Measurements from ENCODE around the gene TYMP.
A peak's percentile ranks its signal among the peaks of the same experiment; 100 is the strongest.

The TYMP gene

DNA sequence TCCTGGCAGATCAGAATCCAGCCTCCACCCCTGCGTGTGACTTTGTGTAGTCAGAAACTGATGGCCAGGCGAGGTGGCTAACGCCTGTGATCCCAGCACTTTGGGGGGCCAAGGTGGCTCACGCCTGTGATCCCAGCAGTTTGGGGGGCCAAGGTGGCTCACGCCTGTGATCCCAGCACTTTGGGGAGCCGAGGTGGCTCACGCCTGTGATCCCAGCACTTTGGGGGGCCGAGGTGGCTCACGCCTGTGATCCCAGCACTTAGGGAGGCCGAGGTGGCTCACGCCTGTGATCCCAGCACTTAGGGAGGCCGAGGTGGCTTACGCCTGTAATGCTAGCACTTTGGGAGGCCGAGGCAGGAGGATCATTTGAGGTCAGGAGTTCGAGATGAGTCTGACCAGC is 16.6 kb downstream of the TYMP start:
- Histone ChIP-seq H3K27ac (ENCODE audit: extremely low read depth, low read depth, low read length) (0 out of 2 replicates have a peak overlapping the region, but pooled peaks have one; percentile 14), H3K9me3 (ENCODE audit: control insufficient read depth, insufficient read depth, low read depth, low read length) (no peaks in the 10 kb centered on the region), H3K36me3 (ENCODE audit: control insufficient read depth in 2 of 2, insufficient read depth in 1 of 2, low read length in 2 of 2) (peaks cover 6 to 52% of the 10 kb centered on the region in 2 experiments; a peak in 2 of 3 replicates), H3K4me1 (ENCODE audit: control insufficient read depth, insufficient read depth, low read length) (peaks cover 6% of the 10 kb centered on the region; the same call in 1 of the 2 replicates), H3K4me3 (ENCODE audit: low read depth, low read length) (no peak overlapping the region)
- no peak for TF ChIP-seq SP2 (tag by site-specific recombination; IDR thresholded peaks at IDR 0.05)
- no peak for TF ChIP-seq KLF16 (tag by site-specific recombination; IDR thresholded peaks at IDR 0.05)
- no peak for TF ChIP-seq HOXA7 (CRISPR knock-in tag; IDR thresholded peaks at IDR 0.05; ENCODE audit: borderline replicate concordance)
- TF ChIP-seq, protein P1, sequence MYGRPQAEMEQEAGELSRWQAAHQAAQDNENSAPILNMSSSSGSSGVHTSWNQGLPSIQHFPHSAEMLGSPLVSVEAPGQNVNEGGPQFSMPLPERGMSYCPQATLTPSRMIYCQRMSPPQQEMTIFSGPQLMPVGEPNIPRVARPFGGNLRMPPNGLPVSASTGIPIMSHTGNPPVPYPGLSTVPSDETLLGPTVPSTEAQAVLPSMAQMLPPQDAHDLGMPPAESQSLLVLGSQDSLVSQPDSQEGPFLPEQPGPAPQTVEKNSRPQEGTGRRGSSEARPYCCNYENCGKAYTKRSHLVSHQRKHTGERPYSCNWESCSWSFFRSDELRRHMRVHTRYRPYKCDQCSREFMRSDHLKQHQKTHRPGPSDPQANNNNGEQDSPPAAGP (tag by site-specific recombination; IDR thresholded peaks at IDR 0.05): no peak
- no peak for TF ChIP-seq ZBTB21 (tag by site-specific recombination; IDR thresholded peaks at IDR 0.05)
- TF ChIP-seq TRIM28 (IDR thresholded peaks at IDR 0.05; ENCODE audit: borderline replicate concordance, low read length): no peak
- TF ChIP-seq ZNF324 (tag by site-specific recombination; IDR thresholded peaks at IDR 0.05): no peak
- TF ChIP-seq ZNF10 (tag by site-specific recombination; IDR thresholded peaks at IDR 0.05): no peak
- no peak for TF ChIP-seq ZFP41 (tag by site-specific recombination; IDR thresholded peaks at IDR 0.05; ENCODE audit: borderline replicate concordance)
- ChIA-PET CTCF (interaction anchor here (1.0 to 1.7 kb wide), 3 partner anchors 12 to 50 kb away, joined by 3 to 5 read pairs (median 3); partner anchors contain the start of genes SCO2 and SYCE3), POLR2A (no interaction called here)

DNA sequence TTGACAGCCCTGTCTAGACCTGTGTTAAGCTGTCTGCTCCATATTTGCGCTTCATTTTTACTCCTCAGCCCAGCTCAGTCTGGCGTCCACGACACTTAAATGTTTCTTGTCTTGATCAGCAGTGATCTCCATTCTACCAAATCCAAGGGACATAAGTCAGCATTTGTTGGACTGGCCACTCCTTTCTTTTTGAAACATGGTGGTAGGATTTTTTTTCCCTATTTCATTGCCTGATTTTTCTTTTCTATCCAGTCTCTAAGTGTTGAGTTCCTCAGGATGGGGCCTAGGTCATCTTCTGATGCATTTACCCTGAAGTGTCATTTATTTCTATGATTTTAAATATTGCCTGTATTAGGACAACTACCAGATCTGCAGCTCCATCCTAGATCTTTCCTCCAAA is 20.9 kb downstream of the TYMP start:
- H3K27ac ChIP-seq (ENCODE audit: extremely low read depth, low read depth, low read length): peak overlapping the region; percentile 97; the same call in 1 of the 2 replicates
- CTCF ChIA-PET: interaction anchor here (0.6 to 3.8 kb wide), 6 partner anchors 17 to 265 kb away, joined by 3 to 32 read pairs (median 7); partner anchors contain the start of genes SCO2 and SYCE3
- H3K9me3 ChIP-seq (ENCODE audit: control insufficient read depth, insufficient read depth, low read depth, low read length): no peaks in the 10 kb centered on the region
- no peak for TF ChIP-seq MYNN (tag by site-specific recombination; IDR thresholded peaks at IDR 0.05; ENCODE audit: borderline replicate concordance)
- TF ChIP-seq, protein P2, sequence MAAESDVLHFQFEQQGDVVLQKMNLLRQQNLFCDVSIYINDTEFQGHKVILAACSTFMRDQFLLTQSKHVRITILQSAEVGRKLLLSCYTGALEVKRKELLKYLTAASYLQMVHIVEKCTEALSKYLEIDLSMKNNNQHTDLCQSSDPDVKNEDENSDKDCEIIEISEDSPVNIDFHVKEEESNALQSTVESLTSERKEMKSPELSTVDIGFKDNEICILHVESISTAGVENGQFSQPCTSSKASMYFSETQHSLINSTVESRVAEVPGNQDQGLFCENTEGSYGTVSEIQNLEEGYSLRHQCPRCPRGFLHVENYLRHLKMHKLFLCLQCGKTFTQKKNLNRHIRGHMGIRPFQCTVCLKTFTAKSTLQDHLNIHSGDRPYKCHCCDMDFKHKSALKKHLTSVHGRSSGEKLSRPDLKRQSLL (tag by site-specific recombination; IDR thresholded peaks at IDR 0.05): no peak
- TF ChIP-seq, protein P3, sequence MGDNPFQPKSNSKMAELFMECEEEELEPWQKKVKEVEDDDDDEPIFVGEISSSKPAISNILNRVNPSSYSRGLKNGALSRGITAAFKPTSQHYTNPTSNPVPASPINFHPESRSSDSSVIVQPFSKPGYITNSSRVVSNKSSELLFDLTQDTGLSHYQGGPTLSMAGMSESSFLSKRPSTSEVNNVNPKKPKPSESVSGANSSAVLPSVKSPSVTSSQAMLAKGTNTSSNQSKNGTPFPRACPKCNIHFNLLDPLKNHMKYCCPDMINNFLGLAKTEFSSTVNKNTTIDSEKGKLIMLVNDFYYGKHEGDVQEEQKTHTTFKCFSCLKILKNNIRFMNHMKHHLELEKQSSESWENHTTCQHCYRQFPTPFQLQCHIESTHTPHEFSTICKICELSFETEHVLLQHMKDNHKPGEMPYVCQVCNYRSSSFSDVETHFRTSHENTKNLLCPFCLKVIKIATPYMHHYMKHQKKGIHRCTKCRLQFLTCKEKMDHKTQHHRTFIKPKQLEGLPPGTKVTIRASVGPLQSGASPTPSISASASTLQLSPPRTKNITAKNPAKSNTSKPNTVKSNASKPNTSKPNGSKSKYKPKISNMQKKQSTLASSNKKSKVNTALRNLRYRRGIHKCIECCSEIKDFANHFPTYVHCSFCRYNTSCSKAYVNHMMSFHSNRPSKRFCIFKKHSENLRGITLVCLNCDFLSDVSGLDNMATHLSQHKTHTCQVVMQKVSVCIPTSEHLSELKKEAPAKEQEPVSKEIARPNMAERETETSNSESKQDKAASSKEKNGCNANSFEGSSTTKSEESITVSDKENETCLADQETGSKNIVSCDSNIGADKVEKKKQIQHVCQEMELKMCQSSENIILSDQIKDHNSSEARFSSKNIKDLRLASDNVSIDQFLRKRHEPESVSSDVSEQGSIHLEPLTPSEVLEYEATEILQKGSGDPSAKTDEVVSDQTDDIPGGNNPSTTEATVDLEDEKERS (tag by site-specific recombination; IDR thresholded peaks at IDR 0.05): no peak
- TF ChIP-seq, protein P4, sequence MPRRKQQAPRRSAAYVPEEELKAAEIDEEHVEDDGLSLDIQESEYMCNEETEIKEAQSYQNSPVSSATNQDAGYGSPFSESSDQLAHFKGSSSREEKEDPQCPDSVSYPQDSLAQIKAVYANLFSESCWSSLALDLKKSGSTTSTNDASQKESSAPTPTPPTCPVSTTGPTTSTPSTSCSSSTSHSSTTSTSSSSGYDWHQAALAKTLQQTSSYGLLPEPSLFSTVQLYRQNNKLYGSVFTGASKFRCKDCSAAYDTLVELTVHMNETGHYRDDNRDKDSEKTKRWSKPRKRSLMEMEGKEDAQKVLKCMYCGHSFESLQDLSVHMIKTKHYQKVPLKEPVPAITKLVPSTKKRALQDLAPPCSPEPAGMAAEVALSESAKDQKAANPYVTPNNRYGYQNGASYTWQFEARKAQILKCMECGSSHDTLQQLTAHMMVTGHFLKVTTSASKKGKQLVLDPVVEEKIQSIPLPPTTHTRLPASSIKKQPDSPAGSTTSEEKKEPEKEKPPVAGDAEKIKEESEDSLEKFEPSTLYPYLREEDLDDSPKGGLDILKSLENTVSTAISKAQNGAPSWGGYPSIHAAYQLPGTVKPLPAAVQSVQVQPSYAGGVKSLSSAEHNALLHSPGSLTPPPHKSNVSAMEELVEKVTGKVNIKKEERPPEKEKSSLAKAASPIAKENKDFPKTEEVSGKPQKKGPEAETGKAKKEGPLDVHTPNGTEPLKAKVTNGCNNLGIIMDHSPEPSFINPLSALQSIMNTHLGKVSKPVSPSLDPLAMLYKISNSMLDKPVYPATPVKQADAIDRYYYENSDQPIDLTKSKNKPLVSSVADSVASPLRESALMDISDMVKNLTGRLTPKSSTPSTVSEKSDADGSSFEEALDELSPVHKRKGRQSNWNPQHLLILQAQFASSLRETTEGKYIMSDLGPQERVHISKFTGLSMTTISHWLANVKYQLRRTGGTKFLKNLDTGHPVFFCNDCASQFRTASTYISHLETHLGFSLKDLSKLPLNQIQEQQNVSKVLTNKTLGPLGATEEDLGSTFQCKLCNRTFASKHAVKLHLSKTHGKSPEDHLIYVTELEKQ (tag by site-specific recombination; IDR thresholded peaks at IDR 0.05; ENCODE audit: borderline replicate concordance): no peak
- no peak for TF ChIP-seq ZNF211 (tag by site-specific recombination; IDR thresholded peaks at IDR 0.05; ENCODE audit: low read depth)
- no peak for TF ChIP-seq ZNF549 (tag by site-specific recombination; IDR thresholded peaks at IDR 0.05)
- peaks cover 8% of the 10 kb centered on the region for H3K4me1 ChIP-seq (ENCODE audit: control insufficient read depth, insufficient read depth, low read length)
- POLR2A ChIA-PET: interaction anchor here (1.4 to 6.0 kb wide), 6 partner anchors 9 to 265 kb away, joined by 6 to 189 read pairs (median 10); partner anchors contain the start of gene SCO2
- peaks cover 6 to 37% of the 10 kb centered on the region in 2 experiments; a peak in 2 of 3 replicates for H3K36me3 ChIP-seq (ENCODE audit: control insufficient read depth in 2 of 2, insufficient read depth in 1 of 2, low read length in 2 of 2)
- peak overlapping the region; percentile 100 for H3K4me3 ChIP-seq (ENCODE audit: low read depth, low read length)
